ENCODE results near the gene ANKRD16.

ANKRD16 gene

DNA sequence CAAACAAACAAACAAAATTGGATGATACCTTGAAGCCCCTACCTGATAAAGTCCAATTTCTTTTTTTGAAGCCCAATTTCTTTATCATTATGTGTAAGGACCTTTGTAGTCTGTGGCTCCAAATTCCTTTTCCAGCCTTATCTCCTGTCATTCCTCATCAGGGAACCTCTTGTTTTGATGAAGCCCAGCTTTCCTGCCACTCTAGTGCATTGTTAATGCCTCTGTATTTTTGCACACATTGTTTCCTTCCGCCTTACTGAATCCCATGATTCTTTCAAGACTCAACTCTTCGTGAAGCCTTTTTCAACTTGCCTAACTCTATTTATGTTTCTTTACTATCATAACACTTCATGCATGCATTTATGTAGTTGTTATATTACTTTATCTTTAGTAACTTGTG lies 3.6 kb upstream of the ANKRD16 start:
- H3K79me2 ChIP-seq (ENCODE audit: insufficient read depth, low read depth): peaks cover 49% of the 10 kb centered on the region

DNA sequence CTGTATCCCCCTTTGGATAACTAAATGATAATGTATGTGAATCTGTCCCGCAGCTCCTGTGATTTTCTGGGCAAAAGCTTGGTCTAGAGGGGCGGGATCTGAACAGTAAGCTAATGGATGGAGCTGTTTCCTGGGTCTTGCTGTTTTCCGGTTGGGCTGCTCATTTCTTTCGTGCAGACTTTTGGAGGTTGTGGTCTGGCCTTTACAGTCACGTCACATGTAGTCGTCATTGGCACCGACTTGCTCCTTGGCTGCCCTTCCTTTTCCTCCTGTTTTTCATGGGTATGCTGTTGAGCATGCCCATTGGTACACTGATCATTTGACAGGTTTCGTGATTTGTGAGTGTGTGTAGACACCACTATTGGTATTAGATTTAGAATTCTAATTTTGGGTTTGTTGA lies 2.3 kb upstream of the ANKRD16 start:
- TF ChIP-seq, protein P1, sequence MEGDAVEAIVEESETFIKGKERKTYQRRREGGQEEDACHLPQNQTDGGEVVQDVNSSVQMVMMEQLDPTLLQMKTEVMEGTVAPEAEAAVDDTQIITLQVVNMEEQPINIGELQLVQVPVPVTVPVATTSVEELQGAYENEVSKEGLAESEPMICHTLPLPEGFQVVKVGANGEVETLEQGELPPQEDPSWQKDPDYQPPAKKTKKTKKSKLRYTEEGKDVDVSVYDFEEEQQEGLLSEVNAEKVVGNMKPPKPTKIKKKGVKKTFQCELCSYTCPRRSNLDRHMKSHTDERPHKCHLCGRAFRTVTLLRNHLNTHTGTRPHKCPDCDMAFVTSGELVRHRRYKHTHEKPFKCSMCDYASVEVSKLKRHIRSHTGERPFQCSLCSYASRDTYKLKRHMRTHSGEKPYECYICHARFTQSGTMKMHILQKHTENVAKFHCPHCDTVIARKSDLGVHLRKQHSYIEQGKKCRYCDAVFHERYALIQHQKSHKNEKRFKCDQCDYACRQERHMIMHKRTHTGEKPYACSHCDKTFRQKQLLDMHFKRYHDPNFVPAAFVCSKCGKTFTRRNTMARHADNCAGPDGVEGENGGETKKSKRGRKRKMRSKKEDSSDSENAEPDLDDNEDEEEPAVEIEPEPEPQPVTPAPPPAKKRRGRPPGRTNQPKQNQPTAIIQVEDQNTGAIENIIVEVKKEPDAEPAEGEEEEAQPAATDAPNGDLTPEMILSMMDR (conservative IDR thresholded peaks at IDR 0.05; ENCODE audit: low read depth, low read length): no peak
- no peak overlapping the region for H2AFZ ChIP-seq (ENCODE audit: low read depth)
- peaks cover 74% of the 10 kb centered on the region for H3K4me1 ChIP-seq (ENCODE audit: low read depth, poor library complexity, severe bottlenecking)
- H3K27me3 ChIP-seq (ENCODE audit: insufficient read depth, low read depth): no peaks in the 10 kb centered on the region
- no peaks in the 10 kb centered on the region; the same call in 1 of the 2 replicates for H4K20me1 ChIP-seq (ENCODE audit: insufficient read depth)
- no peaks in the 10 kb centered on the region for H3K36me3 ChIP-seq (ENCODE audit: insufficient read depth)
- H3K79me2 ChIP-seq (ENCODE audit: insufficient read depth, low read depth): peaks cover 37% of the 10 kb centered on the region
- no peak overlapping the region for H3K4me3 ChIP-seq (IDR thresholded peaks at IDR 0.05; ENCODE audit: insufficient read depth, low read depth, low read length)
- H3K4me2 ChIP-seq: peak overlapping the region; percentile 23; the same call in 1 of the 2 replicates
- no peak overlapping the region for H3K9ac ChIP-seq
- H3K27ac ChIP-seq: no peak overlapping the region

More for the DNA sequence above, 3.6 kb upstream of the ANKRD16 start:
- peaks cover 75% of the 10 kb centered on the region for H3K4me1 ChIP-seq (ENCODE audit: low read depth, poor library complexity, severe bottlenecking)
- no peak overlapping the region for H2AFZ ChIP-seq (ENCODE audit: low read depth)
- no peaks in the 10 kb centered on the region for H3K36me3 ChIP-seq (ENCODE audit: insufficient read depth)
- H3K4me2 ChIP-seq: no peak overlapping the region
- TF ChIP-seq, protein P1 (conservative IDR thresholded peaks at IDR 0.05; ENCODE audit: low read depth, low read length): no peak
- no peak overlapping the region for H3K4me3 ChIP-seq (IDR thresholded peaks at IDR 0.05; ENCODE audit: insufficient read depth, low read depth, low read length)
- H3K9ac ChIP-seq: no peak overlapping the region
- no peaks in the 10 kb centered on the region; the same call in 1 of the 2 replicates for H4K20me1 ChIP-seq (ENCODE audit: insufficient read depth)
- H3K27ac ChIP-seq: no peak overlapping the region
- H3K27me3 ChIP-seq (ENCODE audit: insufficient read depth, low read depth): no peaks in the 10 kb centered on the region

- Histone ChIP-seq H3K79me2 (ENCODE audit: insufficient read depth, low read depth) (peaks cover 36% of the 10 kb centered on the region), H3K4me3 (IDR thresholded peaks at IDR 0.05; ENCODE audit: insufficient read depth, low read depth, low read length) (no peak overlapping the region), H3K9ac (peak overlapping the region; percentile 20; the same call in 1 of the 2 replicates), H3K4me2 (peak overlapping the region; percentile 69), H3K27ac (no peak overlapping the region), H2AFZ (ENCODE audit: low read depth) (no peak overlapping the region), H3K4me1 (ENCODE audit: low read depth, poor library complexity, severe bottlenecking) (peaks cover 64% of the 10 kb centered on the region), H4K20me1 (ENCODE audit: insufficient read depth) (no peaks in the 10 kb centered on the region; the same call in 1 of the 2 replicates), H3K27me3 (ENCODE audit: insufficient read depth, low read depth) (no peaks in the 10 kb centered on the region), H3K36me3 (ENCODE audit: insufficient read depth) (no peaks in the 10 kb centered on the region)
- TF ChIP-seq, protein P1 (conservative IDR thresholded peaks at IDR 0.05; ENCODE audit: low read depth, low read length): no peak
These were observed 1.3 kb upstream of the ANKRD16 start for GRCh38 chr10:5891009-5891408.

DNA sequence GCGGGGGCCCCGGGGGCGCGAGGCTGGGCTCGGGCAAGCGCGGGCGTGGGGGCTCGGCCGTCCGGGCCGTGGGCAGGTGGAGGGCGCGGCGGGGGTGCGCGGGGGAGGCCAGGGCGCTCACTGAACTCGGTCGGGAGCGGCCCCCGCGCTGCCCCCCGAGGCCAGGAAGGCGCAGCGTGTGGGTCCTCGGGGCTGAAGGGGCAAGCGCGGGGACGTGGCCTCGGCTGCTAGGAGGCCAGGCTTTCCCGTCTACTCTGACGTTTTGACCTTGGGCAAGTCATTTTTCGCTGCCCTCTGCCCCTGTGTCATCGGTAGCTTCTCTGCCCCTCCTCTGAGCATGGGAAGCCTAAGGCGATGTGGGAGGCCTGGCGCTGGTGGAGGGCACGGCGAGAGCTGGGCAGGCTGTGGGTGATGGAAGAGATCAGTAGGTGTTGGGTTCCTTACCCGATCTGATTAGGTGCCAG lies 791 bp upstream of the ANKRD16 start:
- Histone ChIP-seq H2AFZ (ENCODE audit: low read depth) (0 out of 2 replicates have a peak overlapping the region, but pooled peaks have one; percentile 29), H4K20me1 (ENCODE audit: insufficient read depth) (no peaks in the 10 kb centered on the region; the same call in 1 of the 2 replicates), H3K9ac (peak overlapping the region; percentile 20; the same call in 1 of the 2 replicates), H3K4me1 (ENCODE audit: low read depth, poor library complexity, severe bottlenecking) (peaks cover 58% of the 10 kb centered on the region), H3K27ac (no peak overlapping the region), H3K27me3 (ENCODE audit: insufficient read depth, low read depth) (no peaks in the 10 kb centered on the region), H3K36me3 (ENCODE audit: insufficient read depth) (no peaks in the 10 kb centered on the region), H3K79me2 (ENCODE audit: insufficient read depth, low read depth) (peaks cover 36% of the 10 kb centered on the region), H3K4me2 (peak overlapping the region; percentile 69), H3K4me3 (IDR thresholded peaks at IDR 0.05; ENCODE audit: insufficient read depth, low read depth, low read length) (no peak overlapping the region)
- TF ChIP-seq, protein P1 (conservative IDR thresholded peaks at IDR 0.05; ENCODE audit: low read depth, low read length): no peak

Measured in KMS-11 (cell line).